GM10847 (cell line): ENCODE results near the gene KRTAP10-6.
"Not testable (repeated sequence)": the region's sequence is repeated elsewhere in the genome, so short reads cannot be mapped to it uniquely, and the experiment has no call there.

Source experiments
- POLR2A ChIP-seq: IDR thresholded peaks from 2 replicates; pipeline ENCODE4 v1.6.1; 2011; ENCODE audit not compliant: insufficient read length; ENCODE audit errors: extremely low read depth

The KRTAP10-6 gene

DNA sequence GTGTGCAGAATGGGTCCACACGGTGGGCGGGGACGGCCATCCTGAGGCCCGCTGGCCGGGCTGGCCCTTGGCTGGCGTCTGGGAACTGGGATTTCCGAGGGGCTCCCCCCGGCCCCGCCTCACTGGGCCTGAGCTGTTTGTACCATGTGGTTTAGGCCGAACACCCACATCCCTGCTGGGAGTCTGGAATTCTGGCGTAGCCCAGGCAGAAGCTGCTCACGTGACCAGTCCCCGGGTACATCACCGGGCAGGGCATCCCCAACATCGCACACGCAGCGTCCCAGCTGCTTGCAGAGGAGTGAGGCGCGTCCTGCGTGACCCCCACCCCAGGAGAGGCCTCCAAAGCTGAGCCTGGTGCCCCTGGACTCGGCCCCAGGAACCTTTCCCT is 10.2 kb upstream of the KRTAP10-6 start:
- no peak for TF ChIP-seq POLR2A

DNA sequence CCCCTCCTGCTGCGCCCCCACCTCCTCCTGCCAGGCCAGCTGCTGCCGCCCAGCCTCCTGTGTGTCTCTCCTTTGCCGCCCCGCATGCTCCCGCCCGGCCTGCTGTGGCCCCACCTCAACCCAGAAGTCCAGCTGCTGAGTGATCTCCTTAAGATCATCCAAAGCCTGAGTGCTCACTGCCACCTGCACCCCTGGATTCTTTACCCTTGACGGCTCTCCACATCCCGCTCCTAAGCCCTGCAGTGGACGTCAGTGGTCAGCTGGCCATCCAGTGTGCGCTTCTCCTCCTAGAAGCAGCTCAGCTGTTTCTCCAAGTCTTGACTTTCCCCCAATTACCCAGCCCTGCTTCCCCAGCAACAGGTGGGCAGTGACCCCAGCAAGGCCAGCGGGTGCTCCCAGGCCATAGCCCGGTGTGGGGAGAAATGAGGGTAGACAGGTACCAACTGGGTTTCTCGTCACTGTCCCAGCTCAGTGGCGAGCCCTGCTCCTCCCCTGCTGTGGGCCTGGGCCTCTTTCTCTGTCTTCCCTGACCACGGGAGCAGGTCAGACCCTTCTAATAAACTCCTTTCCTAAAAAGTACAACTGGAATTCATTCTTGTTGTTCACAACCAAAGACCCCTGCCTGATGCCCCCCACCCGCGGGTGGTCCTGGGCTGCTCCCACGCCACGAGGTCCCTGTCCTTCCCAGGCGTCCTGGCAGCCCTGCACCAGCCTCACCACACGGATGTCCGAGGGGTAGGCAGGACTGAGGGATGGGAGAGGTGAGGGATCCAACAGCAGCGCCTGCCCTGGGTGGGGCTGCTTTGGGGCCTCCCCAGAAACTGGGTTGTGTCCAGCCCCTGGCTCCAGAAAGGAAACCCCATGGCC is 9.5 kb upstream of the KRTAP10-6 start:
- TF ChIP-seq POLR2A, result no peak

DNA sequence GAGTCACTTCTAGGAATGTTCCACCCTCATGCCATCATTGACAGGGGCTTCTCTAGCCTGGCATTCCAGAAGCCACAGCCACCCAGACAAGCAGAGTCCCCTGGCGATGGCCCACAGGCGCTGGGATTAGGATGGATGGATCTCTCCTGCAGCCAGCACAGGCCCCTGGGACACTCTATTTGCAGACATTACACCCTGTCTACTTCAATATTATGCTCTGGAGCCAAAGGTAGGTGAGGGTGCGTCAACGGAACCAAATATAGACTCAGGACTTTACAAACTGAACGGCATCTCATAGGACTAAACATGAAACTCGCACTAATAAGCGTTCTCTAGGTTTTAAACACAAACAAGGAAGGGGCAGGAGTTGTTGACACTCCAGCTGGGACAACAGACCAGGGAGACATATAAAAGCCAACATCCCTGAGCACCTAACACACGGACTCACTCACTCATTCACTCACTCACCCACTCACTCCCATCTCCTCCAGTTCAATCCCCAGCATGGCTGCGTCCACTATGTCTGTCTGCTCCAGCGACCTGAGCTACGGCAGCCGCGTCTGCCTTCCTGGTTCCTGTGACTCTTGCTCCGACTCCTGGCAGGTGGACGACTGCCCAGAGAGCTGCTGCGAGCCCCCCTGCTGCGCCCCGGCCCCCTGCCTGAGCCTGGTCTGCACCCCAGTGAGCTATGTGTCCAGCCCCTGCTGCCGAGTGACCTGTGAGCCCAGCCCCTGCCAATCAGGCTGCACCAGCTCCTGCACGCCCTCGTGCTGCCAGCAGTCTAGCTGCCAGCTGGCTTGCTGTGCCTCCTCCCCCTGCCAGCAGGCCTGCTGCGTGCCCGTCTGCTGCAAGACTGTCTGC is 8.0 kb upstream of the KRTAP10-6 start, which contains the start of gene KRTAP10-7:
Gene KRTAP10-7 (plus strand): TSS at position 480 of the 861 bp plus-strand sequence. CDS start 25 bp downstream, at position 505.
- TF ChIP-seq POLR2A, result not testable (repeated sequence)

DNA sequence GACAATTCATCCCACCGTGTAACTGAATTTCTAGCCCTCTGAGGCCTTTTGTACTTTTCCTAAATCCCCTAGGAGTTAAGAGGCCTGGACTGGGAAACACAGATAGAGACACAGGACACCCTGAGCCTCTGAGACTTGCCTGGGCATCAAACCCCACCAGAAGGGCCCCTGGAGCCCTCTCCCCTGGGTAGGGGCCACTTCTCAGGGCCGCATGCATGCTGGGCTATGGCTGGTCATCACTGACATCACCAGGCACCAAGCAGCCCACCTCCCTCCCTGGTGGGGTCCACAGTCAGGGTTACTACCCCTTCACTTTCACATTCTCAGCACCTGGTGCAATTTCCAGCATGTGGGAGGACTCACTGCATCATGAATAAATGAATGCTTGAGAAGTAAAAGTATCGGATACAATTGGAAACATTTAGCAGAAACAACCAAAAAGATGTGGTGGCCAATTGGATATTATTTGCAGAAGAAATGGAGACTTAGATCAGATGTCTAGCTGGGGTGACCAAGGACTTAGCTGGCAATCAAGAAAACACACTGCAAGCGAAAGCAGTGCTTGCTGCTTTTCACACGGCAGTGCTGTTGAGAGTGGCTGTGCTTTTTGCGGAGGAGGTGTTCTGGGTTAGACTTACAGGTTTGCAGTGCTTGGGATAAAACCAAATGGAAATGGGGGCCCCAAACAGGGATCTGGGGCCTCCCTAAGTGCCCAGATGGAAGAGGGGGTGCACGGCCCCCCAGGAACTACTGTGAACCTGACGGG is 7.1 kb upstream of the KRTAP10-6 start:
- TF ChIP-seq POLR2A, result no peak

DNA sequence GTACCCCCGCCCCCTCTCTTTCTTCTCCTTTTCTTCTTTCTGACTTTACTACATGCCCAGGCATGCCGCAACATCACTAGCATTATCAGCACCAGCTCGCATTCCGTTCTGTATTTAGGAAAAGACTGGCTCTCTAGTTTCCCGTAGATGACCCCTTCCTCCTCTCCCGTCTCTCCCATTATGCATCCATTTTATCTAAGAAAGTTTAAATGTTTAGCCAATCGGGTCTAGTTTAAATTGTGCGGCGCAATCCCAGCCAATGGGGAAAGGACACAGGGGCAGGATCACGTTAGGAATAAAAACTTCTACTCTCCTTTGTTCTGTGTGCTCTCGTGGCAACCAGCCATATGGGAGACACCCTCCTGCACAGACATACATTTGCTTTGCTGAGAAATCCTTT is 5.8 kb upstream of the KRTAP10-6 start:
- no peak for TF ChIP-seq POLR2A

DNA sequence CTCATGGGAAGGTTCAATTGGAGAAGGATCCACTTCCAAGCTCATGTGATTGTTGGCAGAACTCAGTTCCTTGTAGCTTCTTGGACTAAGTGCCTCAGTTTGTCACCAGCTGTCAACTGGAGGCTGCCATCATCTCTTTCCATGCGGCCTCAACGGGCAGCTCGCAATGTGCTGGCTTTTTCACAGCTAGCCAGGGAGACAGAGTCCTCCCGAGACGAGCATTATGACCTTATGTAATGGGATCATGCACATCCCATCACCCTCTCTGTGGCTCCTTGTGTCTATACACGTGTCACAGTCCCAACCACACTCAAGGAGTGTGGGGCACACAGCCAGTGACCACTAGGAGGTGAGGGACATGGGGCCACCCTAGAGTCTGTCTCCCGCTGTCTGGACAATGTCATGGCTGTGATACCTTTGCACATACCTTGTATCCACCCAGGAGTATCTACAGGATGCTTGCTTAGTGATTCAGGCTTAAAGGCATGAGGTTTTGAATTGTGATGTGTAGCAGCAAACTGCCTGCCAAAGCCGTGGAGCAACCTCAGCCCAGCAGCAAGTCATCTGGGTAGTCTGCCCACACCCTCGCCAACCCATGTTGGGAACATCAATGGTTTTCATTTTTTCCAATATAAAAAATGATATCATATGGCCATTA is 3.9 kb upstream of the KRTAP10-6 start:
- no peak for TF ChIP-seq POLR2A

DNA sequence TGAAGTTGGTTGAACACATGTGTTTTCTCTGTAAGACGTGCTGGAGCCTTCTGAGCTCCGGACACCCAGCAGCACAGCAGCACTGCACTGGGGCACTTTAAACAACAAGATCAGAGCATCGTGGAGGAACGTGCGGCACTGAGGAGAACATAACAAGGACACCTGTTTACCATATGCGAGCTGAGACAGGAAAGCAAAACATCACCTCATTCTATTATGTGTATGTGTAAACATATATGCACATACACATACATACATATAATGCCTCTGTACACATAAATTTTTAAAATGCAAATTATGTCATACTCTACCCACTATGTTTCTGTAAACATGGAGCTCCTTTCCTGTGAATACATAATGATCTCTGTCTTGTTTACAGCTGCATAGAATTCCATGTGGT is 3.2 kb upstream of the KRTAP10-6 start:
- no peak for TF ChIP-seq POLR2A

DNA sequence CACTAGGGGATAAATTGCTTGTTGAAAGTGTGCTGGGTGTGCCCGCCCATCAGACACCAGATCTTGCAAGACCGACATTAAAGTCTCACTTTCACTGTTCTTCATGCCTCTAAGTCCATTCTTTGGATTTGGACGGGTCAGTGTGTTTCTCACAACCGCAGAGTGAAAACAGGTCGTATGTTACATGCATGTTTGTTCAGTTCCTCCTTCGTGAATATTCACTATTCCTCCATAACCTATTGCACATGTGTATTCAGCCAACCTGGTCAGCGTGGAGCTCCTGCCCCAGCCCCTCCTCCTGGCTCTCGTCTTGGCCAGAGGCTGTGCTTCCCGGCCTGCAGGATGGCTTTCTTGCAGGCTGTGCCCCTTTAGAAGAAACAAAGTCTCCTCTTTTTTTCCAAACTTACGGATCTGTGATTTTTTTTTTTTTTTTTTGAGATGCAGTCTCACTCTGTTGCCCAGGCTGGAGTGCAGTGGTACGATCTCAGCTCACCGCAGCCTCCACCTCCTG is 2.2 kb upstream of the KRTAP10-6 start:
- no peak for TF ChIP-seq POLR2A

DNA sequence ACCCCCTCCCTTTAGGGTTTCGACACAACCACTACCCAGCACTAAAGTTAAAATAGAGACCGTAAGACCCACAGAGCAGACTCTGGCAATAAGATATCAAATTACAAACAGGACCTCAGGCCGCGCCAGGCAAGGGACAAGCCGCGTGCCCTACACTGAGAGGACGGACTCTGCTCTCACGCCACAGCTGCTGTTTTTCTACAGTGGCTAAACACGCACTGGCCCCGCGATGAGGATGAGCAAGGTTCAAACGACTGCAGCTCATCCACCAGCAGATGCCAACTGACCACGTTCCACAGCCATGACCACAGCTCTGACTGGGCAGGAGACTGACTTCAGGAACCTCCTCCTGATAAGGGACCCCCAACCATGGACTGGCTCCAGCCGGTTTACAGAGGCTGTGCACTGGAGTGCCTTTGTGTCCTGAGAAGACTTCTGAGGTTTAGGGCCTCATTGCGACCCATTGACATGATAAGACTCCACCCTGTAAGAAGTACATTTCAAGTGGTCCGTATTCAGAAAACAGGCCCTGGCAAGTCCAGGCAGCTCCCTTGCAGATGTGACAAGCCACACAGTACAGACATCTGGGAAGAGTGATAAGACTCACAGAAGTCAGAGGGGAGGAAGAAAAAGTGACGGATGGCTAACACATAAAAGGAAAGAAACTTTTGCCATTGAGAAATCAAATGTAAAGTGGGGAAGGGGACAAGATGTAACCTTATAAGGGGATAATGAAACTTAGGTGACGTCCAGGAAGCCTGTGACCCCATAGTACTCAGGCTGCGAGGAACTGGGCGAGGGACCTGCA is 1.5 kb upstream of the KRTAP10-6 start:
- TF ChIP-seq POLR2A, result no peak

DNA sequence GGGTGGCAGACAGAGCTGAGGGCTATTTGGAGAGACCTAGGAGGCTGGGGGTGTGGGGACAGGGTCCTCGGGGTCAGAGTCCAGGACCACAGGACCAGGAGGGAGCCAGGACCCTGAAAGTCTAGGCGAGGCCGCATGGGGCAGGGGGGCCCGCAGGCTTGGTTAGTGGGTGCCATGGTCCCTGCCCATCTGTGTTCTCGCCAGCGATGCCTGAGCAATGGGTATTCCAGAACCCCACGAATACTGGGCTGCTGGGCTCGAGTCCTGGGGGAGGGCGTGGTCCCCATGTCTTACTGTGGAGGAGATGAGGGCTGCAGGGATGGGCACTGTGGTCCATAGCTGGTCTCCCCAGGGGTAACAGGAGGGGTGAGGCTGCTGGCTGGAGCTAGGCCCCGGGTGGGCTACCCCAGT is 2.0 kb downstream of the KRTAP10-6 start:
- no peak for TF ChIP-seq POLR2A

DNA sequence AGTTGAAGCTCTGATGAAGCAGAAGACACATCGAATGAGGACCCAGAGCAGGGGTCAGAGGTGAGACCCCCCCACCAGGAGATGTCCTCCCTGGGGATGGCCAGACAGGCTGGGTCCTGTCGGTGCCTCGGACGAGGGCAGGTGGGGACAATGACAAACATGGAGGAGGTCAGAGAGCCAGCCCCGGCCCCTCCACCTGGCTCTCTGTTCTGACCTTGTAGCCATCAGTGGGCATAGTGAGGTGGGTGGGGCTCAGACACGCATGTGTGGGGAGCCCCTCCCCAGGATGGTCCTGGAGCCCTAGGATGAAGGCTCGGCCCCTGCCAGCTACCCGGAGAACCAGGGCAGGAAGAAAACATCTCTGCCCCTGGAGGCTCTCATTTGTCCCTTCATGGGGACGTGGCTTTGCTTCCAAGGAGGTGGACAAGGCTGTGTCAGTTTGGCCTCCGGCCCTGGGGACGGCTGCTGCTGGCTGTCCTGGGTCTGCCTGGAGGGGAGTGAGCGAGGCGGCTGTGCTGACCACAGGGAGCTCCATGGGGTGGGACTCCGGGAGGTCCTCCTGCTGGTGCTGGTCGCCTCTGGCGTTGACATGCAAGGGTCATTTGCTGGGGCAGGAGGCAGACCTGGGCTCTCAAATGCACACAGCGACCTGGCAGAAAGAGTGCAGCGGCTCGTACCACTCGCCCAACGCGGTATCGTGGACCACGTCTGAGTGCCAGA is 2.6 kb downstream of the KRTAP10-6 start:
- no peak for TF ChIP-seq POLR2A

DNA sequence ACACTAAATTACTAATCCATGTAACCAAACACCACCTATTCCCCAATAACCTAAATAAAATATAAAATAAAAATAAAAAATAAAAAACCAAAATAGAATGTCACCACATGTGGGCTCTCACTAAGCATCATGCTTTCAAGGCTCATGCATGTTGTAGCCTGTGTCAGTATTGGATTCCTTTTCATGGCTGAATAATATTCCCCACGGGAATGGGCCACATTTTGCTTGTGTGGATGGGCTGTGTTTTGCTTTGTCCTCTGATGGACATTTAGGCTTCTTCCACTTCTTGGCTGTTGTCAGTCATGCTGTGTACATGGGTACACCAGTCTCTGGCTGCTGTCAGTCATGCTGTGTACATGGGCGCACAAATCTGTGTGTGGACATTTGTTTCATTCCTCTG is 3.2 kb downstream of the KRTAP10-6 start:
- TF ChIP-seq POLR2A, result no peak

DNA sequence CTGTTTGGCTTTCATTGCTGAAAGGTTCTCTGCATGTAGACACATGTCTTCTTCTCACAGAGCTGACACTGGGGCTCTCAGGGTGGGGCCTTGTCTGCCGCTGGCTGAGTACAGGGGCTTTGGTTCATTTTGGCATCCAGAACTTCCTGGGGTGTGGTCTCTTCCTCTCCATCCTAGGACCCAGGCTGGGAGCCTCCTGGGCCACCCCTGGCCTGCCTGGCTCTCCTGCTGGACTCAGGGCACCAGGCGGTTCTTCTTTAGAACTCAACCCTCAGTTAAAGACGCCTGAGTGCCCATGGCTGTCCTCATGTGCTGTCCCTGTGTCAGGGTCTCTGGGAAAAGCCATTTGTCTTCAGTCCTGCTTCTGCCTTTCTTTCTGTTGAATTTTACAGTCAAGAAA is 6.4 kb downstream of the KRTAP10-6 start:
- no peak for TF ChIP-seq POLR2A
